Progenitor cell of endocrine pancreas (in vitro differentiated cells): ENCODE data around the gene PRF1. TPM values are rescaled to one million over a fixed set of nuclear protein-coding genes. Genes with fewer than 3 reads are reported as not detected.

Experiments used
- DNase-seq: peaks from one replicate; pipeline ENCODE4 v3.0.0; 2021; ENCODE audit warnings: low spot score; ENCODE audit not compliant: unreplicated experiment
- H3K27ac Mint-ChIP-seq: 2 replicates; pipeline ENCODE4 v1.8.0; 2021; ENCODE audit warnings: mild to moderate bottlenecking, moderate library complexity, mixed read lengths
- H3K27me3 Mint-ChIP-seq: 2 replicates; pipeline ENCODE4 v1.8.0; 2021; ENCODE audit warnings: mixed read lengths
- H3K36me3 Mint-ChIP-seq: 2 replicates; pipeline ENCODE4 v1.8.0; 2022; ENCODE audit warnings: mixed read lengths; ENCODE audit not compliant: insufficient read depth
- H3K4me1 Mint-ChIP-seq: 2 replicates; pipeline ENCODE4 v1.8.0; 2021; ENCODE audit warnings: low read depth, mixed read lengths
- H3K4me3 Mint-ChIP-seq: 2 replicates; pipeline ENCODE4 v1.8.0; 2021; ENCODE audit warnings: low read depth, mild to moderate bottlenecking, moderate library complexity, mixed read lengths
- H3K9me3 Mint-ChIP-seq: 2 replicates; pipeline ENCODE4 v1.8.0; 2021; ENCODE audit warnings: low read depth, mixed read lengths
- CTCF ChIP-seq: fragments of 200-600 bp; sonication (generic); IDR thresholded peaks from one replicate; pipeline ENCODE4 v1.5.0; 2021; ENCODE audit warnings: antibody characterized with exemption, mild to moderate bottlenecking; ENCODE audit not compliant: unreplicated experiment
- total RNA-seq: library from RNA; stranded (reverse); gene quantifications from 2 replicates; pipeline ENCODE4 v1.2.1, GENCODE V29; 2021

PRF1 gene
- total RNA-seq, 1 donor from 2014 or later = not detected

- Mint-ChIP-seq H3K4me1 (no peaks in the 10 kb centered on the region), H3K27ac (no peak overlapping the region), H3K9me3 (no peaks in the 10 kb centered on the region), H3K4me3 (no peak overlapping the region), H3K36me3 (no peaks in the 10 kb centered on the region), H3K27me3 (no peaks in the 10 kb centered on the region)
- DNase-seq = no peak
- no peak for TF ChIP-seq CTCF
Measured at GRCh38 chr10:70604106-70604505, 1.6 kb upstream of the PRF1 start.

GRCh38 chr10:70603449-70603801, 884 bp upstream of the PRF1 start:
- no peaks in the 10 kb centered on the region for H3K9me3 Mint-ChIP-seq
- no peaks in the 10 kb centered on the region for H3K27me3 Mint-ChIP-seq
- H3K27ac Mint-ChIP-seq = no peak overlapping the region
- DNase-seq = no peak
- no peaks in the 10 kb centered on the region for H3K4me1 Mint-ChIP-seq
- no peak overlapping the region for H3K4me3 Mint-ChIP-seq
- no peak for TF ChIP-seq CTCF
- H3K36me3 Mint-ChIP-seq = no peaks in the 10 kb centered on the region

- Mint-ChIP-seq H3K4me1 (no peaks in the 10 kb centered on the region), H3K27me3 (no peaks in the 10 kb centered on the region), H3K36me3 (no peaks in the 10 kb centered on the region), H3K4me3 (no peak overlapping the region), H3K27ac (no peak overlapping the region), H3K9me3 (no peaks in the 10 kb centered on the region)
- TF ChIP-seq CTCF = no peak
- no peak for DNase-seq
Measured at GRCh38 chr10:70601746-70602145, 795 bp downstream of the PRF1 start.

- Mint-ChIP-seq H3K4me3 (no peak overlapping the region), H3K27me3 (no peaks in the 10 kb centered on the region), H3K4me1 (peaks cover 7% of the 10 kb centered on the region), H3K36me3 (no peaks in the 10 kb centered on the region), H3K9me3 (no peaks in the 10 kb centered on the region), H3K27ac (no peak overlapping the region)
- no peak for TF ChIP-seq CTCF
- DNase-seq = no peak
Measured at GRCh38 chr10:70600512-70601395, 1.8 kb downstream of the PRF1 start.

- Mint-ChIP-seq H3K9me3 (no peaks in the 10 kb centered on the region), H3K27ac (no peak overlapping the region), H3K36me3 (no peaks in the 10 kb centered on the region), H3K4me1 (peaks cover 14% of the 10 kb centered on the region), H3K27me3 (no peaks in the 10 kb centered on the region), H3K4me3 (no peak overlapping the region)
- DNase-seq = no peak
- TF ChIP-seq CTCF = no peak
Measured at GRCh38 chr10:70599791-70600190, 2.8 kb downstream of the PRF1 start.
